HG03571 (cell line): ENCODE data around the gene HTR3E.

ENCODE experiments used
- ATAC-seq: cut with Tn5 transposase; IDR thresholded peaks from one replicate; pipeline ENCODE4 v1.9.1; 2021; ENCODE audit not compliant: unreplicated experiment

HTR3E gene

GRCh38 chr3:184155644-184156521 is 59.0 kb downstream of the HTR3E start:
- ATAC-seq = peak; percentile 23

GRCh38 chr3:184156522-184156955 is 59.7 kb downstream of the HTR3E start:
- no peak for ATAC-seq
